HG03442 (cell line): ENCODE data around the gene VIPR2.

Experiments used
- ATAC-seq: cut with Tn5 transposase; IDR thresholded peaks from one replicate; pipeline ENCODE4 v1.9.1; 2021; ENCODE audit warnings: mild to moderate bottlenecking, moderate library complexity; ENCODE audit not compliant: unreplicated experiment

Gene VIPR2

DNA sequence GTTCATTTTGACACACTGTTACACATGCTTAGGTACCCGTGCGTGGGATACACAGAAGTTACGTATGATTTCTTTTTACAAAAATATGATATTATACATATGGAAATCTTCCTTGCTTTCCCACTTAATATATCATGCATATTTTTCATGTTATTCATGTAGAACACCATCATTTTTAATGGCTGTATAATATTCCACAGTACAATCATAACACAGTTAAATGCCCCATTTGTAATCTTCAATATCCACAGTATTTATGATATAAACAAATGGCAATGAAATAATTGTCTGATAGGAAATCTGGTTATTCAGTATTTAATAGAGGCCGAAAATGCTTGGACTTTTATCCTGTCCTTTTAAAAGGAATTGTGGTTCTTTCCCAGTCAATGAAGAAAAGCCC is 23.2 kb downstream of the VIPR2 start:
- ATAC-seq = no peak

DNA sequence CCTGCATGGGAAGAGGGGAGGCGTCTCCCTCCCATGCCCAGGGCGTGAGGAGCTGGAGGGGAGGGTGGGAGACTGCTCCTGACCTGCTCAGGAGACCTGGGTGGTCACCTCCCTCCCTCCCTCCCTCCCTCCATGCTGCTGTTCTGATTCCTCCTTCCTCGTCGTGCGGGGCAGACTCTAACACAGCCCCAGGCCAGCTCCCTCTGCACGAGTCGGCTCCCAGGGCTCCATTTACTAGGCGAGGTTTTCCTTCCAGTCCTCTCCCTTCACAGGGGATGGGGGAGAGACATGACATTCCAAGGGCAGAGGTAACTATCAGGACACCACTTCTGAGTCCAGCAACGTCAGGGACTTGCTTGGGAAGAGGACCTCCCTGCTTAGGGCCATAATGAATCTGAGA is 23.6 kb downstream of the VIPR2 start:
- ATAC-seq = no peak

DNA sequence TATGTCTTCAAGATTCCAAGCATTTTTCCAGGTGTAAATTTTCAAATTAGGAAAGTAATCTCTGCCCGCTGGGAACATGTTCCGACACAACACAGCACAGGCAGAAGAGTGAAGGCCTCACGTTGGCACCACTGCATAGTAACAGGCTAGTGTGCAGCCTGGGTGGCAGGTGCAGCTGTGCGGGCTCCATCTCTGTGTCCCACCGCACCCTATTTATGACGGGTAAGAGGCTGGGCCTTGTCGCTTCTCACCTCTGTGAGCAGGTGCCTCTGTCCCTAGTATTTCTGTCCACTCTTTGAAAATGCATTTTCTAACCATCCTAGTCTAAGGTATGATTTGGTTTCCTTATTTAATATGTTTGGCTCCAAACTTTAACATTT is 24.1 kb downstream of the VIPR2 start:
- no peak for ATAC-seq

DNA sequence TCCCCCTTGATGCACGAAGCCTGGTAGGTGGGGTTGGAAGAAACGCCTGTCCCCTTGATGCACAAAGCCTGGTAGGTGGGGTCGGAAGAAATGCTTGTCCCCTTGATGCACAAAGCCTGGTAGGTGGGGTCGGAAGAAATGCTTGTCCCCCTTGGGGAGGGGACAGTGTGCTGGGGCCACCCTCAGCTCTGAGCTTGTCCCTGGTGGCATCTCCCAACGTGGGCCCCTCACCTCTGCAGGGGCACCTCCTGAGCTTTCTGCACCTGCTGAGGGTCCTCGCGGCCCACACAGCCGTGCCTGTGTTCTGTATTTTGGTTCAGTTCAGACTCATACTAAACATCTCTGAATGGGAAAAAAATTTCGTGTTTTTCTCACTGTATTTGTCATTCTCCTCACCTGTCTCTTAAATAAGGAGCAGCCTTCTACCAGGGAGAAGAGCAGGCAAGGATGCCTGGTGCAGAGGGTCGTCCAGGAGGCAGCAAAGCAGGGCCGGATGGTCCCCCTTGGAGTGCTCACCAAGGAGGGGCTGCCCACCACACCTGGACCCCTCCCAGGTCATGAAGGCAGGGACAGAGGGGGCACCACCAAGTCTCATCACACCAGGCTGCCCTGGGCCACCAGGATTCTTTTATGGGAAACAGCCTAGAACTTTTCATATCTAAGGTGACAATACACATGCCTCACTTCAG is 24.7 kb downstream of the VIPR2 start:
- no peak for ATAC-seq

DNA sequence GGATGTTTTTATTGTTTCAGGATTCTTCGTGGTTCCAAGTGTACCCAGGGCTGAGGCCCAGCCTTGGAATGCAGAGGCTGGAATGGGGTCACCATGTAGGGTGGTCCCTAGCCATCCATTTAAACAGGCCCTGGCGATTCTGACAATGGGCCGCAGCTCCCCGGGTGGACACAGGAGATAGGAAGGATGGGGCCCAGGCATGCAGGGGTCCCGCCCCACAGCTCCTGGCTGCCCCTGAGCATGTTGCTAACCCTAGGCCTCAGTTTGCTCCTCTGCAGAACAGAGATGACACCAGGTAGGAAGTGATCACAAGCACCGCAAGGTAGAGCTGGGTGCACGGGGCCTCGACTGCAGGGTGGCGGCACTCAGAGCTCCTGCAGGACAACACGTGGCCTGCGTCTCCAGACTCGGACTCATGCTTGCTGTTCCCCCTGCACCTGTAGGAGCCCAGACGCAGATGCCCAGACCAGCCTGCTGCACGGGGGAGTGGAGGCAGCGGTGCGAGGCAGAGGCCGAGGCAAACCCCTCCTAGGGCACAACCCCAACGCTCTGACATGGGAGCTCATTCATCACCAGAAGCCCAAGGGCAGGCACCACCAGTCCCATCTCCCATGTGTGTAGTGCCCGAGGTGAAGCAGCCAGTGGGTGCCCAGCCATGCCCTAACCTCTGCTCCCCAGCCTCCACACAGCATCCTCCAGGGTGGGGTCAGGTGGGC is 25.5 kb downstream of the VIPR2 start:
- ATAC-seq = no peak

DNA sequence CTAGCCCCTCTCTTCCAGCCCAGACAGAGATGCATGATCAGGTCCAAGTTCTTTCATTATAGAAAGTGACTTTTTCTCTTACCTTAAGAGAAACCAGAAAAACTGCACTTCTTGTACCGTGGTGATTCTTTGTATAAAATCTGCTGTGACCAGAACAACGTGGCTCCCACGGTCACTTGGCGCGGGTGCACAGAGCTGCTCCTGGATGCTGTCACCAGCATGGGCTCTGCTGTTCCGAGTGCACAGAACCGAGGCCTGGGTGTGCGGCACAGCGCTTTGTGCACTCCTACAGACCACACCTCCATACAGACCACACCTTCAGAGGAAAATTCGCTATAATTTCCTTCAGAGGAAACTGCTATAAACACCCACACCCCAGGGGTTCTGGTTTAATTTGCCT is 26.0 kb downstream of the VIPR2 start:
- ATAC-seq = no peak

DNA sequence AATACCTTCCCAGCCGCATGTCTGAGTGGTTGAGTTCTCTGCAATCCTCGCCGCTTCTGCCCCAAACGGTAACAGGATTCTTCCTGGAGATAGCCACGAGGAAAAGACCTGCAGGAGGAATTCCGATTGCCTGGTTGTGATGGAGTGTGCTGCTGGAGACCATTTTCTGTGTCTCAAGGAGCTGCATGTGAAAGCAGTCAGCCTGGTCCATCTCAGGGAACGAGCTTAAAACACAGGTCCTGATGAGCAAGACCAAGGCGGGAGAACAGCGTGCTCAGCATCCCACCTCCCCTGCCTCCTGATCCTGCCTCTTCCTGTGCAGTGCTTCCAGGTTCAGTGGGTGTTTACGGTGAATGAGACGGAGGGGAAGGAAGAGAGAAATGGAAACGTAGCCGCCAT is 26.5 kb downstream of the VIPR2 start:
- ATAC-seq = no peak

DNA sequence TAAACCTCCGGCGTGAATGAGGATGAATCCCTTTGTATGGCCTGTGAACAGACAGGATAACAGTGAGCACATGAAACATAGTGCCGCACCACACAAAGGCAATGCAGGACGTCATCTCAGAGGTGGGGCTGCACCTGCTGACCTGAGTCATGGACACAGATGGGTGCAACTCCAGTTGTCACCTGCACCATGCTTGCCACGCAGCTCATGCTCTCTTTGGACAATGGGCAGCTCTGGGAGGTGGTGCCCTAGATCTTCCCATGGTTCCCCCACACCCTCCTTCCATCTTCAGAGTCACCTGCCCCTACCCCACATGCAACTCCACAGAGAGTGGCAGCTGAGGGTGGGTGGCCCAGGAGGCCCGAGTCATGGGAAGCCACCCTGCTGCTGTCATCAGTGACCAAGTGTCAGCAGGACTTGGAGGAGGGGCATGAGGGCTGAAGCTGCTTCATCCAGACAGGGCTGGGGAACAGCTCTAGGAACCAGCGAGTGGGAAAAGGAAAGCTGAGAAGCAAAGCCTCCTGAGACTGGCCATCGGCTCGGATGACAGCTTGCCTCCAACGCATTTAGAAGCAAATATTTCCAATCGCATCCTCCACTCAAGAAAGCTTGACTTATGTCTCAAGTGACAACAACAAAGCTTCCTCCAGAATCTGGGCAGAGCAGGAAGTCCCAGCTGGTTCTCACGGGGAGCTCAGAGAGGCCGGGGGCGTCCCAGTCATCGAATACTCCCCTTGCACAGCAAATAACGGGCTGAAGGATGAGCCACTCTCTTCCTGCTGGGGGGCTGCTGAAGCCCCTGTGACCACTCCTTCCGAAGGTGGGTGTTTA is 27.1 kb downstream of the VIPR2 start:
- no peak for ATAC-seq

DNA sequence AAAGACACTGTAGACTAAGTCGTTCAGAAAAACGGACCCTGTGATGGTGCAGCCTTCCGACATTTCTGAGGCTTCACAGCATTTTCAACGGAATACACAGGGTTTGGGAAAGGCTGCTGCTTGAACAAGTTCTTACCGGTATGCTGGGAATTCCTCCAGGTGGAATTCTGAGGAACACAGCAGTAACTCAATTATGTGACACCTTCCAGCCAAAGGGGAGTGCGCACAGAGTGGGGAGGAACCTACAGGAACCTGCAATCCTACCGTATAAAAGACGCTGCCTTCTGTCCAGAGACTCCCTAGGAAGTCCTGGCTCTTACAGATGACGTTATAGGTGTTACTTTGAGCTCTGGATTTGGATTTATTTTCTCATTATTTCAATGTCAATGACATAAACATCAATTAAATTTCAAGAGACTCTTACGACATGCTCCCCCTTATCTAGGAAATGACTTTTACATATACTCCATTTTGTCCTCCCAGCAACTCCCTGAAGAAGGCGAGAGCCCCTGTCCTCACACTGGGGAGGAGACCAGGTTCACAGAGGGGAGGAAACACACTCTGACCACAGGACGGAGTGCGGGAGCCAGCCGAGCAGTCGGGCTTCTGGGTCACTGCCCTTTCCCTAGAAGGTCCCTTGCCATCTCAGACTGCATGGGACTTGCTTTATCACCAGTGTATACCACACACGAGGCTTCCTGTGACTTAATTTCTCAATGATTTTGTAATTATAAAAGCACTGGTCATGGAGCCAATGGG is 27.9 kb downstream of the VIPR2 start:
- ATAC-seq = no peak

DNA sequence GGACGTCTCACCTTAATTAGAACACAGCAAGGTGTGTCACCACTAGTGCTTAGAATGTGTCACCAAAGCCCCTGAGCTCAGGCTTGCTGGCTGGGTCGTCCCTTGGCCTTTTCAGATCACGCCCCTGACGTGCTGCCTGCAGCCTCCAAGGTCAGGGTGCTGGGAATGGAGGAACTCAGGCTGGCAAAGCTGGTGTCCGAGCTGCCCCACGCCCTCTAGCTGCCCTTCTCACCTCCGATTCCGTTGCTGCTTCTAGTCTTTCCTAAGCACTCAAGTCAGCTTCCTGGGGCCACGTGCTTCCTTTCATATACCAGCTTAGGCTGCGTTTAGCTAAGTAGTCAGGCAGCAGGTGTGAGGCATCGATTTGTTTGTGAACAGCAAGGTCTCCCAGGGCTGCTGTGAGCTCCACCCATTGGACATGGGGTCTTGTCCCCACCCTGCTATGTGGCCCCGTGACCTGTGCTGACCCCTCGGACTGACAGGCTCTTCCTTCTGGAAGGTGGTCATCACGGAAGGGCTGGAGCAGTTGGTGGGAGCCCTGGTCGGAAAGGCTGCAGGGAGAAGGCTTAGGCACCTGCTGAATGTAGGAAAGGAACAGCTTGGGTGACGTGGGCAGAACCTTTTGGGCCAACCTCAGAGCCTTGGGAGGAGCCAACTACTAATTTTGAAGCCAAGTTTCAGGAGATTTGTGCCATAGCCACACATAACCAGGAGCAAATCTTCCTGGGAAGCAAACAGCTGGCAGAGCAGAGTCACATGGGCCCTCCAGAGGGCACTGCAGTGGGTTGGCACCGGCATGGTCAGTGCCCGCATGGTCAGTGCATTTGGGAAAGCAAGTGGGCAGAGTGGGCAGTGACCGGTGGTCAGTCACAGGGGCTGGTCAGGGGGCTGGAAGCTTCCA is 28.8 kb downstream of the VIPR2 start:
- no peak for ATAC-seq

DNA sequence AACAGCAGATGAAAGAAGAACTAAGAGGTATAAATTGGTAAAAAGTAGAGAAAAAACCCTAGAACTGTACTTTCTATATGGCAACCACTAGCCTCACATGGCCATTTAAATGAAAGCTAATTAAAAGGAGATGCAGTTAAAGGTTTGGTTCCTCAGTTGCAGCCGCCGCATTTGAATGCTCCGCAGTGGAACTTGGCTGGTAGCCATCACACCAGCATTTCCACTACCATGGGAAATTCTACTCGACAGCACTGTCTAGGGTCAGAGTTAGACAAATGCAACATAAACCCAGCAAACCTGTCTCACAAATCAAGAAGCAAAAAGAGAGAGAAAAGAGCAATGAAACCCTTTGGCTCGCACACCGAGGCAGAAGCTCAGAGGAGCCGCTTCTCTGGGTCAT is 29.7 kb downstream of the VIPR2 start:
- no peak for ATAC-seq

DNA sequence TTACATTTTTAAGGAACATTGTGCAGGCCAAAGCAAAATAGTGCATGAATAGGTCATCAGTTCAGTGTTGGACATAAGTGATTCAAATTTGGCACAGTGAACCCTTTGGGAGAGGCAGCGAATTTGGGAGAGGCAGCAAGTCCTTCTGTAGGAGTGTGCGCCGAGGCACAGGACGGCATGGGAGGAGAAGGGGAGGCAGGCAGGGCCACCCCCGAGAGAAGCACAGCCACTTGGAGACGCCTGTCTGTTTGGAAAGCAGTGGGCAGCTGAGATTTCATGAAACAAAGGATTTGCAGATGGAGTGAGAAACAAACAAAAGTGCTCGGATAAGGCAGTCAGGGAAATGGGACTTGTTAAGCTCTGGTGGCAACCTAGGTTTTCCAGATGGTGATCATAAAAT is 30.6 kb downstream of the VIPR2 start:
- no peak for ATAC-seq

DNA sequence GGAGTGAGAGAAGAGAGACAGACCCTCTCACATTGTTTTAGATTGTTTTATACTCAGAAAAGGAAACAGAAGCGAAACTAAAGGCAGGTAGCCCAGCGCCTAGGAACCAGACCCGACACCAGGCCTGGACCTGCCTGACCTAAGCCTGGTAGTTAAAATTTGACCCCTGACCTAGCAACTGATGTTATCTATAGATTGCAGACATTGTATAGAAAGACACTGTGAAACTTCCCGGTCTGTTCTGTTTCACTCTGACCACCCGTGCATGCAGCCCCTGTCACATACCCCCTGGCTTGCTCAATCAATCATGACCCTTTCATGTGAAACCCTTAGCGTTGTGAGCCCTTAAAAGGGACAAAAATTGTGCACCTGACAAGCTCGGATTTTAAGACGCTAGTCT is 31.6 kb downstream of the VIPR2 start:
- no peak for ATAC-seq

DNA sequence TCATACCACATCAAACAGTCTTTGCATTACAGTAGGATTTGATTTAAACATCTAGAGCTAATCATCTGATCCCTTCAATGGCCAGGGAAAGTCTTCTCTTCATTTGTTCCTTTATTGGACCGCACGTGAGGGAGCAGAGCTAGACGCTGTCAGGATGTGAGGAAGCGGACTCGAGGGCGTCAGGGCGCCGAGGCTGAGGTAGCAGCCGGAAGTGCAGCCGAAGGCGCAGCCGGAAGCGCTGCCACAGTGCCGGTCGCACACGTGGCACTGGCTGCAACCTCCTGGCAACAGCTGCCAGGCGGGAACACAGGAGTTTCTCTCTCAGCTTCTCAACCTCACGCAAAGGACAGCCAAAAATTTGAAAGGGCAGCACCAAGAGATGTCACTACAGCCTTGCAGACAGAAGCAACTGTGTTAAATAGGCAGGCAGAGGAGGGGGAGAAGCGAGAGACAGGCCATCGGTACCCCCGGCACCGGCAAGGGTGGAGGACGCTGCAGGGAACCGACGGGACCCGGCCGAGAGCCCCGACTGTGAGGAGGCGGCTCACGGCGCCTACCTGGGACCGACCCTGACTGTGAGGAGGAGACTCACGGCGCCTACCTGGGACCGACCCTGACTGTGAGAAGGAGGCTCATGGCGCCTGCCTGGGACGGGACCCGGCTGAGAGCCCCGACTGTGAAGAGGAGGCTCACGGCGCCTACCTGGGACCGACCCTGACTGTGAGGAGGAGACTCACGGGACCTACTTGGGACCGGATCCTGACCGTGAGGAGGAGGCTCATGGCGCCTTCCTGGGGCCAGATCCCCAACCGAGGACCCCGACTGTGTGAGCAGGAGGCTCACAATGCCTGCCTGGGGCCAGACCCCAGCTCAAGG is 32.3 kb downstream of the VIPR2 start:
- no peak for ATAC-seq

DNA sequence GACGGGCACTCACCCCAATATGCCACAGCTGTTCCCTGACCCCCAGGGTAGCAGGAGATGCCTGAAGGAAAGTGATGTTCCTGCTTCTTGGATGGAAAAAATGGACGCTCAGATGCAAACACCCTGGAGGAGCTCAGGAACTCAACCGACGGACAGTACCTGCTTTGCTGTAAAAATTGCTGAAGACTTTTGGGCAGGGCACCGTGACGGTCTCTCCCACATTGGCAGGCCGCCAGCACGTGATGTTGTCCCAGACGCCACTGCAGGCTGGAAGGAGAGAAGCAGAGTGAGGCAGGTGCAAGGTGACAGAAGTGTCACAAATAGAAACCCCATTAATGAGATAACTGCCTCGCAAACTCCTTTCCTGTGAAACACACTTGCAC is 35.0 kb downstream of the VIPR2 start:
- no peak for ATAC-seq

DNA sequence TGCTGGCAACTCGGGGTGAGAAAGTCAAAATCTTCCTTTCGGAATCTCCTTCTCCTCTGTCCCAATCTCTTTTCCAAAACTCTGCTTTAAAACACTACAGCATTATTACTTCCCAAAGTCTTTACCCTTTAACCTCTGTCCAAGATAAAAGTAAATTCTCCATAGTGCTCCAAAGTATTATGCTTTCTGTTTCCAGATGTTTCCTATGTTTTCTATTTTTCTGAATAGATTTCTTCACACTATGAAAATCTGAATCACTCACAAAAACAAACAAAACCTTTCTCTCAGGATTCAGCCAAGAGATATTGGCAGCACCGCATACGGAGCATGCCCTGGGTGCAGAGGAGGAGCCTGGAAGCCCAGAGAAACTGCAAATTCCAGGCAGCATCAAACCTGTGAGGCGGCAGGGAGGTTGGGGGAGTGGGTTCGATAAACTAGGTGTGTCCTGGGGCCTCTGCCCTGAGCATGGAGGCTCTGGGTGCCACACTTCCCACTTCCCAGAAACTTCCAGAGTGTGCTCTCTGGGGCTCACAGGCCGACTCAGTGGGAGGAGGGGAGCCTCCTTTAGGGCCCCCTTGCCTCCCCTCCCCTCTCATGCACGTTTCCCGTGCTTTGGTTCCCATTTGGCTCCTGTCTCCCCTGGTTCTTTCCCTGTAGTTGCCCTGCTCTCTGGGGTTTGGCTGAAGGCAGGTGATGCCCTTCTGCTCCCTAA is 35.6 kb downstream of the VIPR2 start:
- ATAC-seq = no peak

DNA sequence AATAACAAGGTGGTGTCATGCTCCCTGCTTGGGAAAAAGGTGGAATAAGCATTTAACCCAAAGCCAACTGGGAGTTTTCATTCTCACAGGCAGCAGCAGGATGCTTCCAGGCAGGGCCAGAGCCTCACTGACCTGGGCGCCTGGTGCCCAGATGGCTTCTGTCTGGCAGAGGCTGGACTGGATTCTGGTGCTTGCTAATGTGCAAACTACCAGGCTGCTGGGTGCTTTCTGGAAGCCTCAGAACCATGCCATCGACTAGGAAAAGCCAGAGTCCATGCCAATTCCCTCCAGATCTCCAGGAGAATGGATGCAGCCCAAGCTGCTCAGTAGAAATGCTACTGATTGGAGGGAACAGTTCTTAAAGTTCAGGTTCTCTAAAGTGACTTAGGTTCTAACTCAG is 36.2 kb downstream of the VIPR2 start:
- no peak for ATAC-seq

DNA sequence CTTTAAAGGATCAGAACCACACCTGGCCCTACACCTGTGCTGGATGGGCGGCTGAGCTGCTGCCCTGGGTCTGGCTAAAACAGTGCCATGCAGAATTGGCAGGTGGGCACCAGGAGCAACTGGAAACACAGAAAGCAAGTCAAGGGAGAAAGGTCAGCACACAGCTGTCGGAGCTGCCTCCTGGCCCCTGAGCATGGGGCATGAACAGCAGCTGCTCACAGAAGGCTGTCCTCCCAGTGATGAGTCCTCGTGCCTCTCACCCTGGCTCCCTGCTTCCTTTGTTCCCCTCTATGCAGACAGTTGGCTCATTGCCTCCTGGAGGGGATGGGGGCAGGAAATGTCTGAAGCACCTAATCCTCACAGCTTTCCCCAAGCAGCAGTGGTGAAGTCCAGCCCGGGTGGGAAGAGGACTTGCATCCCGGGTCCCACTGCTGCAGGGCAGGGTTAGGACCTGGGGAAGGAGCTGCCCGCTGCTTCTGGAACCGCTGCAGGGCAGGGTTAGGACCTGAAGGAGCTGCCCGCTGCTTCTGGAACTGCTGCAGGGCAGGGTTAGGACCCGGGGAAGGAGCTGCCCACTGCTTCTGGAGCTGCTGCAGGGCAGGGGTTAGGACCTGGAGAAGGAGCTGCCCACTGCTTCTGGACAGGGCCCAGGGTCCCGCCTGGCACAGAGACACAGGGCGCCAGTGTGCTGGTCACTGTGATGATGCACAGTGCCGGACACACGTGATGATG is 37.3 kb downstream of the VIPR2 start:
- ATAC-seq = no peak
